ENCODE data around the gene KLF12.

- TF ChIP-seq POLR2AphosphoS5 (IDR thresholded peaks at IDR 0.05) = no peak
- no peak for TF ChIP-seq POLR2A (IDR thresholded peaks at IDR 0.05)
Observed at GRCh38 chr13:74128156-74128767, 5.9 kb downstream of the KLF12 start.
